HepG2 (cell line): Measurements from ENCODE around the gene PREP. TPM values are rescaled to one million over a fixed set of nuclear protein-coding genes. Genes with fewer than 3 reads are reported as not detected.

Experiments used
- ATAC-seq: fragments of 200-7000 bp; cut with Tn5 transposase; 3 replicates; pipeline ENCODE4 v1.9.1; 2020; ENCODE audit warnings: mild to moderate bottlenecking, moderate library complexity
- Bru-seq: library from RNA; stranded (reverse); fragments of 400-500 nt; gene quantifications from one replicate; lab custom pipeline; 2021; lab: Mats Ljungman, UMichigan
- BruChase-seq, 2 experiments: library from RNA; stranded (reverse); fragments of 400-500 nt; gene quantifications; one replicate each; lab custom pipeline; 2021; lab: Mats Ljungman, UMichigan
- BruUV-seq: library from RNA; stranded (reverse); fragments of 400-500 nt; replicated peaks from 2 replicates; lab custom pipeline; 2021; lab: Mats Ljungman, UMichigan
- CTCF ChIA-PET: fragments of 300-600 bp; formaldehyde crosslinking; extraction: SDS; loops from one replicate; lab custom pipeline; 2021; ENCODE audit warnings: low total read pairs, inconsistent platforms, low intra/inter-chr PET ratio; lab: Yijun Ruan, JAX
- POLR2A ChIA-PET: fragments of 350-600 bp; sonication (Branson Sonifier 250); formaldehyde crosslinking; loops from one replicate; lab custom pipeline; 2020; ENCODE audit warnings: antibody characterized with exemption, inconsistent platforms; lab: Yijun Ruan, JAX
- DNase-seq: peaks from one replicate; pipeline ENCODE4 v3.0.0-alpha.2; 2015; ENCODE audit warnings: low spot score
- FAIRE-seq: peaks from 3 replicates; lab custom pipeline; 2011; peaks lifted over from hg19 to GRCh38; lab: Jason Lieb, UNC
- H2AFZ ChIP-seq: one replicate; pipeline ENCODE4 v1.6.1; 2011; ENCODE audit warnings: low read length, inconsistent platforms
- H3K27ac ChIP-seq: fragments of 300-600 bp; 3 replicates; pipeline ENCODE4 v1.8.0; 2011; ENCODE audit warnings: mixed run types, mild to moderate bottlenecking, mixed read lengths, low read length, inconsistent platforms; ENCODE audit not compliant: insufficient read depth; ENCODE audit errors: extremely low read length
- H3K27me3 ChIP-seq, 2 experiments: fragments of 200-600 bp in 1 of 2; 2 replicates in 1 of 2; 3 replicates in 1 of 2; pipeline versions ENCODE4 v1.6.0 to v1.8.0; 2011; ENCODE audit warnings: low read length in 2 of 2, mild to moderate bottlenecking in 2 of 2, moderate library complexity in 2 of 2, inconsistent platforms in 1 of 2; ENCODE audit not compliant: insufficient read depth in 2 of 2, control insufficient read depth in 1 of 2
- H3K36me3 ChIP-seq, 2 experiments: fragments of 200-600 bp in 1 of 2; replicated peaks in 1 of 2; 2 replicates in 1 of 2; 3 replicates in 1 of 2; pipeline versions ENCODE4 v1.5.1 to v1.8.0; 2011; ENCODE audit warnings: low read length in 2 of 2, inconsistent platforms in 1 of 2; ENCODE audit not compliant: insufficient read depth in 2 of 2, control insufficient read depth in 1 of 2
- H3K4me1 ChIP-seq: 2 replicates; pipeline ENCODE4 v1.5.1; 2012; ENCODE audit warnings: low read length, inconsistent platforms; ENCODE audit not compliant: insufficient read depth
- H3K4me2 ChIP-seq: 2 replicates; pipeline ENCODE4 v1.6.0; 2011; ENCODE audit warnings: low read depth, low read length, inconsistent platforms
- H3K4me3 ChIP-seq, 3 experiments: fragments of 200-600 bp in 1 of 3; sonication (generic), shearing (Covaris generic) in 1 of 3; replicated peaks in 1 of 3; 2 replicates each; pipeline ENCODE4 v1.5.1; 2011 to 2016; ENCODE audit warnings: low read length in 3 of 3, inconsistent platforms in 2 of 3, low read depth in 2 of 3, mild to moderate bottlenecking in 2 of 3, control low read depth in 1 of 3, mixed read lengths in 1 of 3; ENCODE audit not compliant: insufficient read depth in 1 of 3
- H3K79me2 ChIP-seq: one replicate; pipeline ENCODE4 v1.6.1; 2011; ENCODE audit warnings: low read length, inconsistent platforms; ENCODE audit not compliant: insufficient read depth
- H3K9ac ChIP-seq: 2 replicates; pipeline ENCODE4 v1.6.0; 2011; ENCODE audit warnings: mild to moderate bottlenecking, low read depth, low read length, inconsistent platforms; ENCODE audit not compliant: insufficient read depth
- H3K9me3 ChIP-seq: 2 replicates; pipeline ENCODE4 v1.5.1; 2012; ENCODE audit warnings: mild to moderate bottlenecking, low read length
- H4K20me1 ChIP-seq: 2 replicates; pipeline ENCODE4 v1.6.0; 2011; ENCODE audit warnings: inconsistent platforms, mild to moderate bottlenecking, low read length, moderate library complexity; ENCODE audit not compliant: insufficient read depth
- ATF7 ChIP-seq, 2 experiments: fragments of 450-650 bp in 1 of 2; sonication (generic) in 1 of 2; formaldehyde crosslinking in 1 of 2; IDR thresholded peaks; 2 replicates each; pipeline versions ENCODE4 v1.4.0 to v1.6.1; 2016 to 2020; ENCODE audit warnings: antibody characterized with exemption in 1 of 2, mild to moderate bottlenecking in 1 of 2, missing genetic modification reagents in 1 of 2
- DPF2 ChIP-seq: sonication (generic); formaldehyde crosslinking; IDR thresholded peaks from 2 replicates; pipeline ENCODE4 v1.4.0; 2020; ENCODE audit warnings: mild to moderate bottlenecking, low read depth, missing genetic modification reagents, borderline replicate concordance
- HHEX ChIP-seq: IDR thresholded peaks from 2 replicates; pipeline ENCODE4 v1.6.1; 2016; ENCODE audit warnings: control low read depth
- KDM5B ChIP-seq: sonication (generic); formaldehyde crosslinking; IDR thresholded peaks from 2 replicates; pipeline ENCODE4 v1.4.0; 2020; ENCODE audit warnings: missing genetic modification reagents, mild to moderate bottlenecking, borderline replicate concordance
- MEIS2 ChIP-seq: sonication (generic); formaldehyde crosslinking; IDR thresholded peaks from 2 replicates; pipeline ENCODE4 v1.9.0; 2021; ENCODE audit warnings: mild to moderate bottlenecking, missing genetic modification reagents
- MTA3 ChIP-seq: sonication (generic); formaldehyde crosslinking; IDR thresholded peaks from 2 replicates; pipeline ENCODE4 v1.4.0; 2020; ENCODE audit warnings: missing genetic modification reagents
- NFIB ChIP-seq: sonication (generic); formaldehyde crosslinking; IDR thresholded peaks from 2 replicates; pipeline ENCODE4 v1.9.0; 2021; ENCODE audit warnings: missing genetic modification reagents, mild to moderate bottlenecking, borderline replicate concordance
- NFYC ChIP-seq: IDR thresholded peaks from 2 replicates; pipeline ENCODE4 v1.6.1; 2016; ENCODE audit warnings: missing genetic modification reagents, missing compliant biosample characterization
- ZBTB1 ChIP-seq: sonication (generic); formaldehyde crosslinking; IDR thresholded peaks from 2 replicates; pipeline ENCODE4 v1.4.0; 2020; ENCODE audit warnings: missing genetic modification reagents, borderline replicate concordance
- ZBTB7A ChIP-seq: sonication (generic); formaldehyde crosslinking; IDR thresholded peaks from 2 replicates; pipeline ENCODE4 v1.8.0; 2022; ENCODE audit warnings: mild to moderate bottlenecking, missing genetic modification reagents
- ZFY ChIP-seq: sonication (generic); formaldehyde crosslinking; IDR thresholded peaks from 2 replicates; pipeline ENCODE4 v1.4.0; 2020; ENCODE audit warnings: missing genetic modification reagents
- ZNF44 ChIP-seq: sonication (generic); formaldehyde crosslinking; IDR thresholded peaks from 2 replicates; pipeline ENCODE4 v1.5.1; 2020; ENCODE audit warnings: mild to moderate bottlenecking, missing genetic modification reagents
- ZNF562 ChIP-seq: sonication (generic); formaldehyde crosslinking; IDR thresholded peaks from 2 replicates; pipeline ENCODE4 v1.8.0; 2022; ENCODE audit warnings: missing genetic modification reagents, borderline replicate concordance
- ZNF800 ChIP-seq: sonication (generic); formaldehyde crosslinking; IDR thresholded peaks from 2 replicates; pipeline ENCODE4 v1.4.0; 2020; ENCODE audit warnings: missing genetic modification reagents
- ZSCAN12 ChIP-seq: sonication (generic); formaldehyde crosslinking; IDR thresholded peaks from 2 replicates; pipeline ENCODE4 v1.9.0; 2021; ENCODE audit warnings: mild to moderate bottlenecking, missing genetic modification reagents
- WGBS: methylation state at CpG from one replicate; pipeline ENCODE4 v1.1.6; 2017; ENCODE audit warnings: low lambda C conversion rate; 5-methylcytosine and 5-hydroxymethylcytosine counted together
- in situ Hi-C: cut with HindIII; loops from 2 replicates; pipeline ENCODE4 v1.10.0; 2017; ENCODE audit warnings: low pct_unique_long_range_greater_than_20kb; ENCODE audit not compliant: extremely low pct_ligation_motif_present
- intact Hi-C: fragments of 100-400 bp; cut with micrococcal nuclease; formaldehyde crosslinking; loops from one replicate; pipeline ENCODE4 v1.10.0; 2022; ENCODE audit not compliant: unreplicated experiment
- long read RNA-seq, 2 experiments: library from RNA in 1 of 2; library from polyadenylated mRNA in 1 of 2; stranded (forward) in 1 of 2; unstranded in 1 of 2; transcript quantifications; one replicate each; pipeline ENCODE4 v2.0.0, GENCODE V29; 2019 to 2022
- polyA minus RNA-seq, 3 experiments: library from RNA; depleted of rRNA, polyadenylated mRNA; stranded (reverse); fragments of >200 nt; gene quantifications; 2 replicates each; pipeline ENCODE4 v1.2.3, GENCODE V29; 2011; ENCODE audit warnings: low replicate concordance in 1 of 3
- polyA plus RNA-seq, 8 experiments: library from polyadenylated mRNA; depleted of rRNA in 3 of 8; stranded (reverse) in 7 of 8; unstranded in 1 of 8; fragments of >200 nt; fragmentation: Illumina TruSeq in 4 of 8; extraction: Trizol in 4 of 8; gene quantifications; 2 replicates each; pipeline versions ENCODE4 v1.2.1 to v1.2.3, GENCODE V29; 2011 to 2016; ENCODE audit warnings: low read depth in 4 of 8, missing spikeins in 1 of 8, mixed read lengths in 1 of 8; ENCODE audit not compliant: insufficient read depth in 1 of 8
- total RNA-seq, 5 experiments: library from RNA; depleted of rRNA; stranded (reverse); fragments of >200 nt; fragmentation: Illumina TruSeq; extraction: Trizol; gene quantifications; 2 replicates each; pipeline ENCODE4 v1.2.3, GENCODE V29; 2016; ENCODE audit warnings: low read depth in 1 of 5

Gene PREP
- total RNA-seq (2016; rRNA removed; fragmentation: Illumina TruSeq; extraction: Trizol) (15.9 and 32.2 TPM in 2 replicates), polyA plus RNA-seq (2011; rRNA removed) (11.4 and 12.6 TPM in 2 replicates), polyA minus RNA-seq (2011; rRNA and poly(A)+ RNA removed; ENCODE audit: low replicate concordance) (12.3 and 16.6 TPM in 2 replicates), Bru-seq, nascent RNA (percentile 73 among the genes with signal in this experiment), BruChase-seq, experiment 1, labeled RNA remaining after a 6-hour chase (percentile 64 among the genes with signal in this experiment), BruChase-seq, experiment 2, labeled RNA remaining after a 2-hour chase (percentile 60 among the genes with signal in this experiment)
- 3.0 and 3.7 TPM in 2 replicates for total RNA-seq (2016; cell fraction: cytosol; rRNA removed; fragmentation: Illumina TruSeq; extraction: Trizol; ENCODE audit: low read depth)
- 17.2 and 31.6 TPM in 2 replicates for total RNA-seq (2016; cell fraction: insoluble cytoplasmic fraction; rRNA removed; fragmentation: Illumina TruSeq; extraction: Trizol)
- total RNA-seq (2016; cell fraction: membrane; rRNA removed; fragmentation: Illumina TruSeq; extraction: Trizol) = 8.9 and 10.3 TPM in 2 replicates
- 23.8 and 23.9 TPM in 2 replicates for total RNA-seq (2016; cell fraction: nucleus; rRNA removed; fragmentation: Illumina TruSeq; extraction: Trizol)
- 10.2 and 11.6 TPM in 2 replicates for polyA plus RNA-seq (2011; cell fraction: cytosol; rRNA removed)
- polyA plus RNA-seq (2011; cell fraction: nucleus; rRNA removed) = 10.7 and 11.9 TPM in 2 replicates
- 14.5 and 15.6 TPM in 2 replicates for polyA plus RNA-seq (2012)
- polyA plus RNA-seq (2016; cell fraction: cytosol; fragmentation: Illumina TruSeq; extraction: Trizol; ENCODE audit: low read depth) = 3.0 and 4.0 TPM in 2 replicates
- 33.9 and 35.7 TPM in 2 replicates for polyA plus RNA-seq (2016; cell fraction: insoluble cytoplasmic fraction; fragmentation: Illumina TruSeq; extraction: Trizol; ENCODE audit: low read depth)
- 6.7 and 7.1 TPM in 2 replicates for polyA plus RNA-seq (2016; cell fraction: membrane; fragmentation: Illumina TruSeq; extraction: Trizol; ENCODE audit: low read depth)
- polyA plus RNA-seq (2016; cell fraction: nucleus; fragmentation: Illumina TruSeq; extraction: Trizol; ENCODE audit: insufficient read depth, low read depth) = 21.1 and 25.8 TPM in 2 replicates
- polyA minus RNA-seq (2011; cell fraction: cytosol; rRNA and poly(A)+ RNA removed) = 16.1 and 16.4 TPM in 2 replicates
- polyA minus RNA-seq (2011; cell fraction: nucleus; rRNA and poly(A)+ RNA removed) = 26.9 and 28.1 TPM in 2 replicates
- long read RNA-seq, experiment 1, transcript PREP-201 (15 exons, 2,905 nt) = major isoform, 12 of 17 reads
- long read RNA-seq, experiment 1, partial matches to known transcripts = 0 of 17 reads
- long read RNA-seq, experiment 1, other reads (novel, unspliced or antisense) = 5 of 17 reads
- long read RNA-seq, experiment 2, transcript PREP-201 (15 exons, 2,905 nt) = major isoform, 17 of 51 reads
- long read RNA-seq, experiment 2, partial matches to known transcripts = 18 of 51 reads
- long read RNA-seq, experiment 2, other reads (novel, unspliced or antisense) = 16 of 51 reads

GRCh38 chr6:105402939-105403935 is at the start of gene PREP:
Gene PREP, minus strand, starts transcription at chr6:105403082. Its CDS starts 191 bp downstream, at chr6:105402891.
- intact Hi-C loops = loop anchor here (1.0 to 10.0 kb wide), 4 partner anchors 20 to 448 kb away; partner anchors contain the start of gene LIN28B
- peak within 1 kb of the TSS; percentile 86 for H2AFZ ChIP-seq
- in situ Hi-C loops = loop anchor here (10.0 kb wide), 2 partner anchors 78 to 308 kb away; no protein-coding TSS in a partner anchor
- H3K36me3 ChIP-seq = no peaks in the 10 kb centered on the region; a peak in 1 of 5 replicates
- peak within 1 kb of the TSS; percentile 90 for H3K4me2 ChIP-seq
- peak; percentile 93 for ATAC-seq
- no peaks in the 10 kb centered on the region for H3K9me3 ChIP-seq
- DNase-seq = peak; percentile 67
- H3K4me1 ChIP-seq = peaks cover 58% of the 10 kb centered on the region
- no TSS peak for BruUV-seq
- ChIA-PET POLR2A (interaction anchor here (0.8 to 1.2 kb wide), 2 partner anchors 25 to 30 kb away, joined by 4 read pairs; no protein-coding TSS in a partner anchor), CTCF (interaction anchor here (1.7 to 2.1 kb wide), 2 partner anchors 86 to 316 kb away, joined by 8 to 9 read pairs; no protein-coding TSS in a partner anchor)
- peaks cover 42% of the 10 kb centered on the region for H3K79me2 ChIP-seq
- H3K27me3 ChIP-seq = no peaks in the 10 kb centered on the region; a peak in 1 of 5 replicates
- peak; percentile 70 for FAIRE-seq
- no peaks in the 10 kb centered on the region for H4K20me1 ChIP-seq
- H3K9ac ChIP-seq = peak within 1 kb of the TSS; percentile 79
- H3K27ac ChIP-seq = peak within 1 kb of the TSS; percentile 80
- 3% methylated on average over 13 of the region's 84 CpGs for WGBS
- peak within 1 kb of the TSS; percentile 95 to 97 (median 96) for H3K4me3 ChIP-seq
- TF ChIP-seq HHEX (CRISPR knock-in tag) = no peak
- no peak for TF ChIP-seq ZNF44 (CRISPR knock-in tag)
- no peak for TF ChIP-seq MTA3 (CRISPR knock-in tag)
- TF ChIP-seq NFYC = no peak
- TF ChIP-seq ZSCAN12 (CRISPR knock-in tag) = no peak
- peak; percentile 72; the same call in 1 of the 2 replicates for TF ChIP-seq ZNF800 (CRISPR knock-in tag)
- TF ChIP-seq NFIB (CRISPR knock-in tag) = no peak
- TF ChIP-seq ZBTB1 (CRISPR knock-in tag) = no peak
- no peak for TF ChIP-seq MEIS2 (CRISPR knock-in tag)
- no peak for TF ChIP-seq ATF7 (IDR thresholded peaks at IDR 0.05)
- no peak for TF ChIP-seq ATF7 (CRISPR knock-in tag; IDR thresholded peaks at IDR 0.05)
- no peak for TF ChIP-seq ZBTB7A (CRISPR knock-in tag)
- TF ChIP-seq DPF2 (CRISPR knock-in tag) = no peak
- 0 out of 2 replicates have a peak, but pooled peaks have one; percentile 9 for TF ChIP-seq KDM5B (CRISPR knock-in tag)
- TF ChIP-seq ZFY (CRISPR knock-in tag) = peak; percentile 72
- no peak for TF ChIP-seq ZNF562
